ENCODE results near the gene ITGA1.

Gene ITGA1

DNA sequence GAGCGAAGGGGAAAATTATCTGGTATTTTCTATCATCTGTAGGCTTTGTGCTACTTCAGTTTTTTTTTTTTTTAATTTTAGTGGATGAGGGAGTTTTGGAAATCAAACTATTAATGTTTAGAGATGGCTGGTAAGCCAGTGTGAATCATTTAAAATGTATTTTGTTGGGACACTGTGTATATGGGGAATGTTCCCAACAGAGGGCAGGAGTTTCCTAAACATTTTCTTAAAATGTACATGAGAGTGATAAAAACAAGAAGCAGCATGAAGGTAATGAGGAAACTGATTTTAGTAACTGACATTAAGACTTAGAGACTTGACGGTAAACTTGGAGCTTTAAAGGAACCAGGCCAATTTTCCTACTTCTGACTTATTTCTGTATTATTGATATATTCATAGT is 133.2 kb downstream of the ITGA1 start:
- no peaks in the 10 kb centered on the region for H3K9me3 ChIP-seq (ENCODE audit: control insufficient read depth, insufficient read depth, low read depth, low read length)
- CTCF ChIA-PET: interaction anchor here (0.7 to 4.0 kb wide), 4 partner anchors 28 to 230 kb away, joined by 3 to 20 read pairs (median 4); partner anchors contain the start of genes ITGA1 and PELO
- no peak for TF ChIP-seq ZNF248 (tag by site-specific recombination; IDR thresholded peaks at IDR 0.05)
- no peak for TF ChIP-seq ZNF670 (tag by site-specific recombination; IDR thresholded peaks at IDR 0.05; ENCODE audit: low read depth)
- no peak for TF ChIP-seq GLI4 (tag by site-specific recombination; IDR thresholded peaks at IDR 0.05)
- TF ChIP-seq ZNF529 (tag by site-specific recombination; IDR thresholded peaks at IDR 0.05; ENCODE audit: insufficient replicate concordance): no peak
- no peak for TF ChIP-seq ZNF335 (tag by site-specific recombination; conservative IDR thresholded peaks at IDR 0.05)
- TF ChIP-seq ZNF558 (tag by site-specific recombination; IDR thresholded peaks at IDR 0.05): no peak
- no peak for TF ChIP-seq ZBTB1 (tag by site-specific recombination; IDR thresholded peaks at IDR 0.05)
- no peak for TF ChIP-seq ZNF37A (tag by site-specific recombination; IDR thresholded peaks at IDR 0.05)
- no peak for TF ChIP-seq ZBTB17 (tag by site-specific recombination; IDR thresholded peaks at IDR 0.05)
- no peak for TF ChIP-seq ZNF174 (tag by site-specific recombination; IDR thresholded peaks at IDR 0.05)
- TF ChIP-seq, protein P1, sequence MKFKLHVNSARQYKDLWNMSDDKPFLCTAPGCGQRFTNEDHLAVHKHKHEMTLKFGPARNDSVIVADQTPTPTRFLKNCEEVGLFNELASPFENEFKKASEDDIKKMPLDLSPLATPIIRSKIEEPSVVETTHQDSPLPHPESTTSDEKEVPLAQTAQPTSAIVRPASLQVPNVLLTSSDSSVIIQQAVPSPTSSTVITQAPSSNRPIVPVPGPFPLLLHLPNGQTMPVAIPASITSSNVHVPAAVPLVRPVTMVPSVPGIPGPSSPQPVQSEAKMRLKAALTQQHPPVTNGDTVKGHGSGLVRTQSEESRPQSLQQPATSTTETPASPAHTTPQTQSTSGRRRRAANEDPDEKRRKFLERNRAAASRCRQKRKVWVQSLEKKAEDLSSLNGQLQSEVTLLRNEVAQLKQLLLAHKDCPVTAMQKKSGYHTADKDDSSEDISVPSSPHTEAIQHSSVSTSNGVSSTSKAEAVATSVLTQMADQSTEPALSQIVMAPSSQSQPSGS (tag by site-specific recombination; IDR thresholded peaks at IDR 0.05; ENCODE audit: low read depth): no peak
- TF ChIP-seq PATZ1 (tag by site-specific recombination; IDR thresholded peaks at IDR 0.05): no peak
- POLR2A ChIA-PET: no interaction called here
- H3K4me3 ChIP-seq (ENCODE audit: low read depth, low read length): no peak overlapping the region
- no peak overlapping the region for H3K27ac ChIP-seq (ENCODE audit: extremely low read depth, low read depth, low read length)
- H3K4me1 ChIP-seq (ENCODE audit: control insufficient read depth, insufficient read depth, low read length): peaks cover 3% of the 10 kb centered on the region; the same call in 1 of the 2 replicates
- no peaks in the 10 kb centered on the region for H3K36me3 ChIP-seq (ENCODE audit: control insufficient read depth in 2 of 2, insufficient read depth in 1 of 2, low read length in 2 of 2)

GRCh38 chr5:52922384-52922783 is 134.7 kb downstream of the ITGA1 start:
- Histone ChIP-seq H3K4me1 (ENCODE audit: control insufficient read depth, insufficient read depth, low read length) (peaks cover 3% of the 10 kb centered on the region; the same call in 1 of the 2 replicates), H3K27ac (ENCODE audit: extremely low read depth, low read depth, low read length) (no peak overlapping the region), H3K4me3 (ENCODE audit: low read depth, low read length) (no peak overlapping the region), H3K36me3 (ENCODE audit: control insufficient read depth in 2 of 2, insufficient read depth in 1 of 2, low read length in 2 of 2) (no peaks in the 10 kb centered on the region), H3K9me3 (ENCODE audit: control insufficient read depth, insufficient read depth, low read depth, low read length) (no peaks in the 10 kb centered on the region)
- POLR2A ChIA-PET: no interaction called here
- CTCF ChIA-PET: interaction anchor here (0.6 to 4.0 kb wide), 4 partner anchors 8 to 229 kb away, joined by 3 to 20 read pairs (median 4); no protein-coding TSS in a partner anchor
- no peak for TF ChIP-seq ZNF571 (tag by site-specific recombination; IDR thresholded peaks at IDR 0.05)
- no peak for TF ChIP-seq ZNF621 (tag by site-specific recombination; IDR thresholded peaks at IDR 0.05)
- no peak for TF ChIP-seq ZNF341 (tag by site-specific recombination; IDR thresholded peaks at IDR 0.05; ENCODE audit: low read depth)
- TF ChIP-seq ZNF660 (tag by site-specific recombination; IDR thresholded peaks at IDR 0.05): 0 out of 2 replicates have a peak, but pooled peaks have one; percentile 62
- no peak for TF ChIP-seq YY2 (tag by site-specific recombination; IDR thresholded peaks at IDR 0.05)
- TF ChIP-seq, protein P2, sequence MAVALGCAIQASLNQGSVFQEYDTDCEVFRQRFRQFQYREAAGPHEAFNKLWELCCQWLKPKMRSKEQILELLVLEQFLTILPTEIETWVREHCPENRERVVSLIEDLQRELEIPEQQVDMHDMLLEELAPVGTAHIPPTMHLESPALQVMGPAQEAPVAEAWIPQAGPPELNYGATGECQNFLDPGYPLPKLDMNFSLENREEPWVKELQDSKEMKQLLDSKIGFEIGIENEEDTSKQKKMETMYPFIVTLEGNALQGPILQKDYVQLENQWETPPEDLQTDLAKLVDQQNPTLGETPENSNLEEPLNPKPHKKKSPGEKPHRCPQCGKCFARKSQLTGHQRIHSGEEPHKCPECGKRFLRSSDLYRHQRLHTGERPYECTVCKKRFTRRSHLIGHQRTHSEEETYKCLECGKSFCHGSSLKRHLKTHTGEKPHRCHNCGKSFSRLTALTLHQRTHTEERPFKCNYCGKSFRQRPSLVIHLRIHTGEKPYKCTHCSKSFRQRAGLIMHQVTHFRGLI (tag by site-specific recombination; IDR thresholded peaks at IDR 0.05): no peak
- TF ChIP-seq ELK4 (IDR thresholded peaks at IDR 0.05; ENCODE audit: borderline replicate concordance, low read depth, low read length): no peak
- no peak for TF ChIP-seq ZNF677 (tag by site-specific recombination; IDR thresholded peaks at IDR 0.05)
- TF ChIP-seq ZNF155 (tag by site-specific recombination; IDR thresholded peaks at IDR 0.05): no peak
- no peak for TF ChIP-seq ZNF830 (tag by site-specific recombination; IDR thresholded peaks at IDR 0.05; ENCODE audit: low read depth)
- peak; percentile 40; the same call in 1 of the 2 replicates for TF ChIP-seq IKZF3 (tag by site-specific recombination; IDR thresholded peaks at IDR 0.05)
- no peak for TF ChIP-seq RBAK (tag by site-specific recombination; IDR thresholded peaks at IDR 0.05)
- no peak for TF ChIP-seq ZNF843 (tag by site-specific recombination; IDR thresholded peaks at IDR 0.05)
- TF ChIP-seq ZNF561 (tag by site-specific recombination; IDR thresholded peaks at IDR 0.05; ENCODE audit: borderline replicate concordance): no peak
- peak; percentile 70 for TF ChIP-seq ZNF600 (tag by site-specific recombination; IDR thresholded peaks at IDR 0.05)
- no peak for TF ChIP-seq FEZF1 (tag by site-specific recombination; IDR thresholded peaks at IDR 0.05)
- no peak for TF ChIP-seq ZNF362 (tag by site-specific recombination; IDR thresholded peaks at IDR 0.05)
